ENCODE data around the gene PIK3C2G.

DNA sequence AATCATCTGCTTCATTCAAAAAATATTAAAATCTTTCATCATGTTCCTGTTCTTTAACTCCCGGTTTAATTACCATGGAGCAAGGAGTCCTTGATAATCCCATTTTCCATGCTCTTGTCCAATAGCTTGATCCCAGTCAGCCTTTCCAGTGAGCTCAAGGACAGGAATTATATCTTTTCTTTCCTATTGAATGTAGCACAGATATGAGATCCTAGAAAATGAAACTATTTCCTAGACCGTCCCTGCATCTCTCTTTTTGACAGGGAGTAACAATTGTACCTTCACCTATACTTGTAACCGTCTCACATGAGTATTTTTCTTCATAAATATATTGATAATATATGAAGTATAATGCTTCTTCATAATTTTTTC, 35.6 kb downstream of the PIK3C2G start:
- TF ChIP-seq CTCF (IDR thresholded peaks at IDR 0.05), result no peak
- TF ChIP-seq POLR2A (IDR thresholded peaks at IDR 0.05), result no peak

Measured in testis (tissue), 2 donors.